Vagina (tissue), 2 donors: Measurements from ENCODE around the gene TRIM36. TPM values are rescaled to one million over a fixed set of nuclear protein-coding genes. Genes with fewer than 3 reads are reported as not detected.

Experiments
- DNase-seq, 2 donors: peaks; one replicate each; pipeline ENCODE4 v3.0.0-alpha.2; 2017; ENCODE audit errors: extremely low spot score in 2 of 2
- H3K27ac ChIP-seq: fragments of 200-600 bp; sonication (generic); one replicate; pipeline ENCODE4 v1.5.1; 2019
- H3K27me3 ChIP-seq: fragments of 200-600 bp; sonication (generic); one replicate; pipeline ENCODE4 v1.5.1; 2019
- H3K36me3 ChIP-seq, 2 donors: fragments of 200-600 bp; sonication (generic); one replicate each; pipeline ENCODE4 v1.5.1; 2017 to 2019
- H3K4me1 ChIP-seq: fragments of 200-600 bp; sonication (generic); one replicate; pipeline ENCODE4 v1.5.1; 2019
- H3K4me3 ChIP-seq, 2 donors: fragments of 200-600 bp; sonication (generic); 1 replicate in 1 of 2; 2 replicates in 1 of 2; pipeline ENCODE4 v1.5.1; 2016 to 2019
- H3K9me3 ChIP-seq: fragments of 200-600 bp; sonication (generic); one replicate; pipeline ENCODE4 v1.5.1; 2019
- POLR2A ChIP-seq, 2 donors: fragments of 450-650 bp; IDR thresholded peaks; one replicate each; pipeline ENCODE4 v1.6.1; 2017; ENCODE audit warnings: antibody characterized with exemption in 2 of 2, mild to moderate bottlenecking in 2 of 2, moderate library complexity in 2 of 2
- POLR2AphosphoS5 ChIP-seq, 2 donors: sonication (generic); formaldehyde crosslinking; IDR thresholded peaks; one replicate each; pipeline ENCODE4 v1.9.0; 2017; ENCODE audit warnings: antibody characterized with exemption in 2 of 2, mild to moderate bottlenecking in 2 of 2, low read depth in 1 of 2; ENCODE audit not compliant: insufficient read depth in 1 of 2
- intact Hi-C: fragments of 100-400 bp; cut with DNase I; formaldehyde crosslinking; loops from one replicate; pipeline ENCODE4 v1.15.1; 2023
- total RNA-seq: library from RNA; depleted of rRNA; stranded (reverse); fragments of >200 nt; gene quantifications from one replicate; pipeline ENCODE4 v1.2.3, GENCODE V29; 2016
- TF ChIP-seq, protein P1 (sequence below), 3 experiments: fragments of 450-650 bp in 2 of 3; fragments of 200-600 bp in 1 of 3; sonication (generic) in 1 of 3; IDR thresholded peaks; one replicate each; pipeline ENCODE4 v1.5.1; 2017 to 2019; ENCODE audit warnings: antibody characterized with exemption in 3 of 3, mild to moderate bottlenecking in 2 of 3, moderate library complexity in 2 of 3

The TRIM36 gene, protein sequence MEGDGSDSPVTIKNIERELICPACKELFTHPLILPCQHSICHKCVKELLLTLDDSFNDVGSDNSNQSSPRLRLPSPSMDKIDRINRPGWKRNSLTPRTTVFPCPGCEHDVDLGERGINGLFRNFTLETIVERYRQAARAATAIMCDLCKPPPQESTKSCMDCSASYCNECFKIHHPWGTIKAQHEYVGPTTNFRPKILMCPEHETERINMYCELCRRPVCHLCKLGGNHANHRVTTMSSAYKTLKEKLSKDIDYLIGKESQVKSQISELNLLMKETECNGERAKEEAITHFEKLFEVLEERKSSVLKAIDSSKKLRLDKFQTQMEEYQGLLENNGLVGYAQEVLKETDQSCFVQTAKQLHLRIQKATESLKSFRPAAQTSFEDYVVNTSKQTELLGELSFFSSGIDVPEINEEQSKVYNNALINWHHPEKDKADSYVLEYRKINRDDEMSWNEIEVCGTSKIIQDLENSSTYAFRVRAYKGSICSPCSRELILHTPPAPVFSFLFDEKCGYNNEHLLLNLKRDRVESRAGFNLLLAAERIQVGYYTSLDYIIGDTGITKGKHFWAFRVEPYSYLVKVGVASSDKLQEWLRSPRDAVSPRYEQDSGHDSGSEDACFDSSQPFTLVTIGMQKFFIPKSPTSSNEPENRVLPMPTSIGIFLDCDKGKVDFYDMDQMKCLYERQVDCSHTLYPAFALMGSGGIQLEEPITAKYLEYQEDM
- total RNA-seq: 2.2 TPM

DNA sequence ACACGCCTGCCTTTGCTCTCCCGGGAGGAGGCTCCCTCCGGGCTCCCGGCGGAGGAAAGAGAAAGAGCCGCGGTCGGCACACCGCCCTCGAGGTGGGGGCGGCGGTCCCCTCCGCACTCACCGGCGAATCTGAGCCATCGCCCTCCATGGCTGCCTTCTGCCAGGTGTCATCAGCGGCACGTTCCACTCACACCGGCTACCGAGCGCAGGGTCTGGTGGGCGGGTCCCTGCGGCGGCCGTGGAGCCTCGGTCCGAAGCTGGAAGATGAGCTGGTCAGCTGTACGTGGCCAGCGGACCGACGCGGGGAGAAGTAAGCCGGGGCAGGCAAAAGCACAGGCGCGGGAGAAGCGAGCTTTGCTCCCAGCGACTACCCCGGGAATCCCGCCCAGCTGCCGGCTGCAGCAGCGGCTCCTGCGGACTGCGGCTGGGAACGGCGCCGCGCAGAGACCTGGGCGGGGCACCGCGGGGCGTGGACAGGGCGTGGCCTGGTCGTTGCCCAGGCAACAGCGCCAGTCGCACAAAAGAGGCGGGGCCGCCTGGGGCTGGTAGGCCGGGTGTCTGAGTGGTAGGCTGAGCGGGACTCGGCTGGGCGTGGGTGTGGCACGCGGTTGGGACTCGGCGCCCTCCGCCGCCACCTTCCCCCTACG, at the start of gene TRIM36:
Gene TRIM36, minus strand, starts transcription at position 422 of the 647 bp plus-strand sequence. Its CDS starts 274 bp downstream, at position 148.
- Histone ChIP-seq H3K4me3 (peak within 1 kb of the TSS; percentile 73 to 75), H3K4me1 (peaks cover 20% of the 10 kb centered on the region), H3K27ac (peak within 1 kb of the TSS; percentile 53), H3K9me3 (no peaks in the 10 kb centered on the region), H3K36me3 (no peaks in the 10 kb centered on the region), H3K27me3 (no peaks in the 10 kb centered on the region)
- DNase-seq: peak in 1 of 2 donors; percentile 94
- TF ChIP-seq, protein P1, sequence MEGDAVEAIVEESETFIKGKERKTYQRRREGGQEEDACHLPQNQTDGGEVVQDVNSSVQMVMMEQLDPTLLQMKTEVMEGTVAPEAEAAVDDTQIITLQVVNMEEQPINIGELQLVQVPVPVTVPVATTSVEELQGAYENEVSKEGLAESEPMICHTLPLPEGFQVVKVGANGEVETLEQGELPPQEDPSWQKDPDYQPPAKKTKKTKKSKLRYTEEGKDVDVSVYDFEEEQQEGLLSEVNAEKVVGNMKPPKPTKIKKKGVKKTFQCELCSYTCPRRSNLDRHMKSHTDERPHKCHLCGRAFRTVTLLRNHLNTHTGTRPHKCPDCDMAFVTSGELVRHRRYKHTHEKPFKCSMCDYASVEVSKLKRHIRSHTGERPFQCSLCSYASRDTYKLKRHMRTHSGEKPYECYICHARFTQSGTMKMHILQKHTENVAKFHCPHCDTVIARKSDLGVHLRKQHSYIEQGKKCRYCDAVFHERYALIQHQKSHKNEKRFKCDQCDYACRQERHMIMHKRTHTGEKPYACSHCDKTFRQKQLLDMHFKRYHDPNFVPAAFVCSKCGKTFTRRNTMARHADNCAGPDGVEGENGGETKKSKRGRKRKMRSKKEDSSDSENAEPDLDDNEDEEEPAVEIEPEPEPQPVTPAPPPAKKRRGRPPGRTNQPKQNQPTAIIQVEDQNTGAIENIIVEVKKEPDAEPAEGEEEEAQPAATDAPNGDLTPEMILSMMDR (IDR thresholded peaks at IDR 0.05): no peak
- TF ChIP-seq POLR2A (IDR thresholded peaks at IDR 0.05) (peak in 1 of 2 donors; percentile 60), POLR2AphosphoS5 (IDR thresholded peaks at IDR 0.05; ENCODE audit: insufficient read depth in 1 of 2, low read depth in 1 of 2) (peak in 1 of 2 donors; percentile 90)
- intact Hi-C loops: no loop called here

DNA sequence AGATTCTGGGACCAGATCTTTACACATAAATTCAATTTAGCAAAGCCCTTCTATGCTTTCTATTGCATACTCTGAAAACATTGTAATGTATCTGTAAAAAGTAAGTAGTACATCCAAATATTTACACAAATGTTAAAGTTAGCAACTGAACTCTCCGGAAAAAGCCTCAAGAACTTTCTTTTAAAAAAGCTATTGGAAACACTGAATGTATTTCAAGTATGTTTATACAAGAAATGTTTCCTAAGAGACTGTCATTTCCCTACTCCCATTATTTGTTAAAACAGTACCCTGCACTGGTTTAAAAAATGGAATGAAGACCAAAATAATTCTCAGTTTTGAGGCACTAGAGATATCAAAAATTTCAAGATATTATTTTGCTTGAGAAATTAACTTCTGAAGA, 44.8 kb upstream of the TRIM36 start:
- no peak overlapping the region for H3K27ac ChIP-seq
- H3K4me3 ChIP-seq: no peak overlapping the region
- no peaks in the 10 kb centered on the region for H3K9me3 ChIP-seq
- H3K4me1 ChIP-seq: no peaks in the 10 kb centered on the region
- no peak for TF ChIP-seq POLR2AphosphoS5 (IDR thresholded peaks at IDR 0.05; ENCODE audit: insufficient read depth in 1 of 2, low read depth in 1 of 2)
- no peak for TF ChIP-seq POLR2A (IDR thresholded peaks at IDR 0.05)
- TF ChIP-seq, protein P1 (IDR thresholded peaks at IDR 0.05): no peak
- no peak for DNase-seq
- peaks cover 0 to 25% of the 10 kb centered on the region in 2 donors for H3K36me3 ChIP-seq
- intact Hi-C loops: no loop called here
- H3K27me3 ChIP-seq: no peaks in the 10 kb centered on the region

DNA sequence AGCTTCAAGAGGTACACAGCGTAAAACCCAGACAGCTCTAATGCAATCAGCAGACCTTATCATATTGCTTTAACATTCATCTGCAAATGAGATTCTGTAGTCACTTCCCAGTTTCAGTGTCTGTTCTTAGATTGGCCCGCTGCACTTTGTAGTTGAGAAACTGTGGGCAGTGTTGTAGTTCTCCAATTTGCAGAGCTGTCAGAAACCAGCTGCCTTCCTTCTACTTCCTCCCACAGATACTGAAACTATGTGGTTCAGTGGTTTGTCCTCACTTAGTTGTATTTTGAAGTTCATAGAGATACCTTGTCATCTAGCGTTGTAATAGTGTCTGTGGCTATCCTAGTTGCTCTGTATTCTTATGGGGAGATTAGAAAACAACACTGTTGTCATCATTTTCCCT, 39.6 kb upstream of the TRIM36 start:
- Histone ChIP-seq H3K4me1 (no peaks in the 10 kb centered on the region), H3K4me3 (no peak overlapping the region), H3K36me3 (peaks cover 0 to 7% of the 10 kb centered on the region in 2 donors), H3K27ac (no peak overlapping the region), H3K27me3 (no peaks in the 10 kb centered on the region), H3K9me3 (no peaks in the 10 kb centered on the region)
- TF ChIP-seq POLR2A (IDR thresholded peaks at IDR 0.05) (no peak), POLR2AphosphoS5 (IDR thresholded peaks at IDR 0.05; ENCODE audit: insufficient read depth in 1 of 2, low read depth in 1 of 2) (no peak)
- TF ChIP-seq, protein P1 (IDR thresholded peaks at IDR 0.05): no peak
- DNase-seq: no peak
- intact Hi-C loops: no loop called here

DNA sequence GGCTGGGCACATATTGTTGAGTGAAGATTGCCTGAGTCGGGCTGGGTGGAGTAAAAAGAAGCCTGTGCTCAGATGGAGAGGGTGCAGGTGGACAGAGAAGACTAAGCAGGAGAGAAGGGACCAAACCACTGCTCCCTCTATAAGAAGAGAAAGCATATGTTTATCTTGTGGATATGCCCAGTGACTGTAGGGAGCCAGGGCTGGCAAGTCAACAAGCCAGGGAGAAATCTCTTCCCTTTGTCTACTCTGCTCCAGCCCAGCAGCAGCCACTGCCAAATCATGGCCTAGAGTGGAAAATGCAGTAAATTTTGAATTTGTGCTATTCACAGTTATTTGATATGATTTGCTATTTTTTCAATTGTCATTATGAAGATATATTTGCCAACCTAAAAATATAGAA, 33.2 kb upstream of the TRIM36 start:
- intact Hi-C loops: no loop called here
- no peaks in the 10 kb centered on the region for H3K4me1 ChIP-seq
- H3K36me3 ChIP-seq: no peaks in the 10 kb centered on the region
- H3K9me3 ChIP-seq: no peaks in the 10 kb centered on the region
- H3K27me3 ChIP-seq: no peaks in the 10 kb centered on the region
- no peak overlapping the region for H3K4me3 ChIP-seq
- DNase-seq: no peak
- TF ChIP-seq POLR2A (IDR thresholded peaks at IDR 0.05): no peak
- TF ChIP-seq POLR2AphosphoS5 (IDR thresholded peaks at IDR 0.05; ENCODE audit: insufficient read depth in 1 of 2, low read depth in 1 of 2): no peak
- TF ChIP-seq, protein P1 (IDR thresholded peaks at IDR 0.05): no peak
- H3K27ac ChIP-seq: no peak overlapping the region
